GM19193 (cell line): Measurements from ENCODE around the gene SLC22A2.

Experiments
- POLR2A ChIP-seq: IDR thresholded peaks from 4 replicates; pipeline ENCODE4 v1.6.1; 2011; ENCODE audit not compliant: insufficient read depth, insufficient read length; ENCODE audit errors: extremely low read depth

Gene SLC22A2

DNA sequence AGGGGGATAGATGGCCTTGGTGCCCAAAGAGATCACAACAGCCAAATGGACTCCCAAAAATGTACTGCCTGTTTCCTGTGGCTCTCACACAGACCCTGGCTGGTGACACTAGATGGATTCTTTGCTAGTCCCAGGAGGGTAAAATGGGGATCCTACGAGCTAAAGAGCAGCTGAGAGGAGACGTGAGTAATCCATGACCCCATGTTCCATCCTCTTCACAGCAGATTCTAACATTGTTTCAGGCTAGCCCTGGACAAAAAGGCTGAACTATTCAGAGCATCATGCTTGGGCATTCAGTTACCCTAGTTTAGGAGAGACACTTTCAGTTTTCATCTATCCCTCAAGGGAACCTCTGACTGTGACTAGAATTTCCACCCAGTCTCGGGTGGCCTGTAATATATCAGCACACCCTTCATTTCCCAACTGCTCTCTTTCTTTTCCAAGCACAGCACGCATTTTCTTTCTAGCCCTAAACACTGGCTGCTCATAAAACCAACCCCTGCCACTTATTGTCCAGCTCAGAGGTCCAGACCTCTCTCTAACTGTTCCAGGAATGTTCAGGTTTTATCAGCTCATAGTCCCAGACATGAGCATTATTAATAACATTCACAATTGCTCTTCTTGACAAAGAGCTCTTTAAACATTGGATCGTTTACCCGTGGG lies 88.5 kb downstream of the SLC22A2 start:
- TF ChIP-seq POLR2A, result no peak

DNA sequence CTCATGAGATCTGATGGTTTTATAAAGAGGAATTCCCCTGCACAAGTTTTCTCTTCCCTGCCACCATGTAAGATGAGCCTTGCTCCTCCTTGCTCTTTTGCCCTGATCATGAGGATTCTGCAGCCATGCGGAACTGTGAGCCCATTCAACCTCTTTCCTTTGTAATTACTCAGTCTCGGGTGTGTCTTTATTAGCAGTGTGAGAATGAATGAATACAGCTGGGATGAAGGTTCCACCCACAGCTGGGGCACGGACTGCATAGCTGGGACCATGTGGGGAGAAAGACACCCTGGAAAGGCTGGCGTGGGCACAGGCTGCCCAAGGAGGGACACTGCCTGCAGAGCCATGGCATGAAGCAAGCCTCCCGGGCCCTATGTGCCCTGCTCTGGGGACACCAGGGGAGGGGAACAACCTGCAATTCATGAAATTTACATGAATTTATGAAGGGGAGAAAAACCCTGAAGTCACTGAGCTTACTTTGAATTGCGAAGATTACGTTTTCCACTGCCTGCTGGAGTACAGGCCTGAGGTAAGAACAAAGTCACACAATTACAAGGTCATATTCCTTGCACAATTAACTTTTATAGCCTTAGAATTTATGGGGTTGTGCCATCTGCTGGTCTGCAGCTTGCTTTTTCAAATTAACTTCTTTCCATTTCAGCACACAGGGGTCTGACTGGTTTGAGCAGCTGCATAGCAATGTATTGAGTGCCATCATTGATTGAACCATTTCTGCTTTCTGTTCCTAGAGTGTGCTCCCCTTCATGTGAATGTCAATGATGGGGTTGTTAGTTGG lies 90.8 kb downstream of the SLC22A2 start:
- no peak for TF ChIP-seq POLR2A
